Measurements from ENCODE around the gene RP2. TPM values are rescaled to one million over a fixed set of nuclear protein-coding genes. Genes with fewer than 3 reads are reported as not detected.

Gene RP2
- total RNA-seq, 2 experiments from 2014 or later = 10.8 to 11.1 TPM

DNA sequence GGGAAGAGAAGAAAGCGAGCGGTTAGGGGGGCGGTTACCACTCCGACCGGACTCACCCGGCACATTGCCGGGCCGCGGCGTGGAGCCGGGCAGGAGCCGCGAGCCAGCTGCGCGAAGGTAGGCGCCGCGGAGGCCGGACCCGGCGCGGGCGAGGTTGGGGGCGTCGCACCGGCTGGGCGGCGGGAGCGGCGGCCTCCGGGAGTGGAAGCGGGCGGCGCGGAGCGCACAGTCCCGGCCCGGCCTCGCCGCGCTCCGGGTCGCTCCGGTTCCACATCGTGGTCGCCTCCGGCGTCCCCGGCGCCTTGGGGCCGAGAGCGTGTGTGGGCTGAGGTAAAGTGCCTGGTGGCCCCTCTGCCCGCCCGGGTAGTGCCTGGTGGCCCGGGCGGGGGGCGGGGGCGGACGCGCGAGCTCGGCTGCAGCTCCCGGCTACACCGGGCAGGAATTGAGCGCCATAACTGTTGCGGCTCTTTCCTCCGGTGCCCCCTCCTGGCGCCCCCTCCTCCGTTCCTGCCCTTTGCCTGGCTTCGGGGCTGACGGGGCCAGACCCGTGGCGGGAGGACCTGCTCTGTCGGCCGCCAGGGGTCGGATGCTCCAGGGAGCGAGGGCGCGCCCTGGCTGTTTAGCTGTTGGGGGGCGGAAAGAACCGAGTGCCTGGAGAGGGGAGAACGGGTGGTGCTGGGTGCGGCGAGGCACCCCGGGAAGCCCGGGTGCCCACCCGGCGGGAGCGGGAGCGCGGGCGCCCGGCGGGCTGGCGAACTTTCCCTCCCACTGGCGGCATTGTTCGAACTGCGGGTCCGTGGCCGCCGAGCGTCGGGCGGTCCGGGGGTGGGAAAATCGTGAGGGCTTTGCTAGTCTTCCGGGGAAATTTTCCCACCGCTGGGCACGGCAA is 76.0 kb downstream of the RP2 start:
- H3K36me3 Mint-ChIP-seq = no peaks in the 10 kb centered on the region
- H3K27me3 Mint-ChIP-seq = peaks cover 58% of the 10 kb centered on the region
- ATAC-seq (ENCODE audit: low read depth) (peak; percentile 60), DNase-seq (peak; percentile 46)
- H3K27ac Mint-ChIP-seq = no peak overlapping the region
- H3K4me3 Mint-ChIP-seq = peak overlapping the region; percentile 75
- POLR2A ChIA-PET = no interaction called here
- peaks cover 6% of the 10 kb centered on the region for H3K4me1 Mint-ChIP-seq
- no peaks in the 10 kb centered on the region for H3K9me3 Mint-ChIP-seq

DNA sequence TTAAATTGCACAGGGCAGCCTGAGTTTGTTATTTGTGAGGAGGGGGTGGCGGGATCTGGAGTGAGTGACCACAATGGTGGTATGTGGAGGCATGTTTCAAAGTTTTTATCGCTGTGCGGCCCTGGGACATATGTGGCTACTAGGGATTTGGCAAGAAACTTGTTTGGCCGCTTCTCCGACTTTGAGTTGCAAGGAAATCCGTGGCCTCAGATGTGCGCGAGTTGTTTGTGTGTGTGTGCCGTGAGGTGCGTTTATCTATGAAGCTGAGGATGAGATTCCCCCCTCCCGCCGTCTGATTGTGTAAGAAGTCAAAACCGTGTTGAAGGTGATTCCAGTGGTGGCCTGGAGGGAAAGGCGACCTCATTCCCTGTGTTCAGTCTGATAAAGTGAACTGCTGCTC is 76.8 kb downstream of the RP2 start:
- Mint-ChIP-seq H3K27ac (no peak overlapping the region), H3K9me3 (no peaks in the 10 kb centered on the region), H3K27me3 (peaks cover 52% of the 10 kb centered on the region), H3K4me3 (peak overlapping the region; percentile 75), H3K4me1 (peaks cover 6% of the 10 kb centered on the region), H3K36me3 (no peaks in the 10 kb centered on the region)
- no peak for DNase-seq
- ATAC-seq (ENCODE audit: low read depth) = no peak
- POLR2A ChIA-PET = no interaction called here

DNA sequence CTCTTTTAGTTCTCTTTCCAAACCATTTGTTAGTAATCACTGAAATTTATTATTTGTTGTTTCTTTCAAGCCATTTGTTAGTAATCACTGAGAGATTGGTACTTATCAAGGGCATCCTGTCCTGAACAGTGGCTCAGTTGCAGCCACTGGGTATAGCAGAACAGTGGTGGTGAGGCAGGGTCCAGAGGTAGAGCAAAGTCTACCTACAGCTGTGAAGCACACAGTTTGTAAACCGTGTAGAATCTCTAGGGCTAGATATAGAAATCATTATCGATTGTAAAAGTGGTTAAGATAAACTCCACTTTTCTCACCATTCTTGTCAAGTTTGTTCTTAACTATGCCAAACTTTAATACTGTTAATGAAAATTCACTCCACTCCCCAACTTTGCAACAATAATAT is 79.4 kb downstream of the RP2 start:
- POLR2A ChIA-PET = no interaction called here
- ATAC-seq (ENCODE audit: low read depth) (no peak), DNase-seq (no peak)
- peaks cover 6% of the 10 kb centered on the region for H3K4me1 Mint-ChIP-seq
- peaks cover 40% of the 10 kb centered on the region for H3K27me3 Mint-ChIP-seq
- H3K36me3 Mint-ChIP-seq = no peaks in the 10 kb centered on the region
- H3K9me3 Mint-ChIP-seq = no peaks in the 10 kb centered on the region
- no peak overlapping the region for H3K27ac Mint-ChIP-seq
- no peak overlapping the region for H3K4me3 Mint-ChIP-seq

DNA sequence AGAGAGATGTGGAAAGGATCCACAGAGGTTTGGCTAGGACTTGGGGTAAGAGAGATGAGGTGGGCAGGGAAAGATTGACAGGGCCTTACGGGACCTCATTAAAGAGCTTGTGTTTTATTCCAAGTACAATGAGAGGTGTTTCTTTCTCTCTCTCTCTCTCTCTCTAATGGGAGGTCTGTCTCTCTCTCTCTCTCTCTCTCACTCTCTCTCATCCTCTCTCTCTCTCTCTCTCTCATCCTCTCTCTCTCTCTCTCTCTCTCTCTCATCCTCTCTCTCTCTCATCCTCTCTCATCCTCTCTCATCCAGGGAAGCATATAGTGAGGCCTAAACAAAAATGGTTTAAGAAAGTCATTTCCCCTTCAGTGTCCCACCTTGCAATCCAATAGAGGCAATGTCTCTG is 80.8 kb downstream of the RP2 start:
- no peak overlapping the region for H3K27ac Mint-ChIP-seq
- POLR2A ChIA-PET = no interaction called here
- H3K36me3 Mint-ChIP-seq = no peaks in the 10 kb centered on the region
- peaks cover 6% of the 10 kb centered on the region for H3K4me1 Mint-ChIP-seq
- H3K4me3 Mint-ChIP-seq = no peak overlapping the region
- DNase-seq (no peak), ATAC-seq (ENCODE audit: low read depth) (no peak)
- peaks cover 41% of the 10 kb centered on the region for H3K27me3 Mint-ChIP-seq
- H3K9me3 Mint-ChIP-seq = no peaks in the 10 kb centered on the region

DNA sequence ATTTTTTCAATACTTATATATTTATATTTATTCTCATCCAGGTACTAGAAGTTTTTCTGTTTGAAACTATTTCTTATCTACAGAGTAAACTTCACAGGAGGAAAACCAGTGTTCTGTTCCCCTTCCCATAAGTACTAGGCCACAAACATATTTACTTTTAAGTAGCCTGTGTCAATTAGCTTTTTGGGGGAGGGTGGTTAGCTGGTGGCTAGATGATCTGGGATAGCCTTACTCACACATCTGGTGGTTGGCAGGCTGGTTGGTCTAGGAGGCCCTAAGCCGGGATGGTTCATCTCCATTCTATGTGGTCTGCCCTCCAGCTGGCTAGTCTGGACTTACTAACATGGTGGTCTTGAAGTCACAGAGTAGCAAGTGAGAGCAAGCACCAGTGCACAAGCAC is 81.6 kb downstream of the RP2 start:
- Mint-ChIP-seq H3K4me1 (peaks cover 5% of the 10 kb centered on the region), H3K27me3 (peaks cover 40% of the 10 kb centered on the region), H3K9me3 (no peaks in the 10 kb centered on the region), H3K36me3 (no peaks in the 10 kb centered on the region), H3K4me3 (no peak overlapping the region), H3K27ac (no peak overlapping the region)
- ATAC-seq (ENCODE audit: low read depth) = no peak
- no peak for DNase-seq
- POLR2A ChIA-PET = no interaction called here

DNA sequence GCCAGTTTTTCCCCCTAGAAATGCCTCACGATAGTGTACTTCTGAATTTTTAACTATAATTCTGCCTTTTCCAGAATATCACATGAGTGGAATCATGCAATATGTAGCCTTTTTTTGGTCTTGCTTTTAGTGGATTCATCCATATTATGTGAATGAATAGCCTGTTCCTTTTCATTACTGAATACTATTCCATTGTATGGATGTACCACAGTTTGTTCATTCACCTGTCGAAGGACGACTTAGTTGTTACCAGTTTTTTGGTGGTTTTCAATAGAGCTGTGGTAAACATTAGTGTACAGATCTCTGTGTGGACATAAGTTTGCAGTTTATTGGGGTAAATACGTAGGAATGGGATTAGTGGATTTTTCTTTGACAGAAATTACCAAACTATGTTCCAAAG is 83.4 kb downstream of the RP2 start:
- Mint-ChIP-seq H3K27ac (no peak overlapping the region), H3K9me3 (no peaks in the 10 kb centered on the region), H3K36me3 (no peaks in the 10 kb centered on the region), H3K27me3 (peaks cover 27% of the 10 kb centered on the region), H3K4me1 (no peaks in the 10 kb centered on the region), H3K4me3 (no peak overlapping the region)
- ATAC-seq (ENCODE audit: low read depth) (no peak), DNase-seq (no peak)
- POLR2A ChIA-PET = no interaction called here

DNA sequence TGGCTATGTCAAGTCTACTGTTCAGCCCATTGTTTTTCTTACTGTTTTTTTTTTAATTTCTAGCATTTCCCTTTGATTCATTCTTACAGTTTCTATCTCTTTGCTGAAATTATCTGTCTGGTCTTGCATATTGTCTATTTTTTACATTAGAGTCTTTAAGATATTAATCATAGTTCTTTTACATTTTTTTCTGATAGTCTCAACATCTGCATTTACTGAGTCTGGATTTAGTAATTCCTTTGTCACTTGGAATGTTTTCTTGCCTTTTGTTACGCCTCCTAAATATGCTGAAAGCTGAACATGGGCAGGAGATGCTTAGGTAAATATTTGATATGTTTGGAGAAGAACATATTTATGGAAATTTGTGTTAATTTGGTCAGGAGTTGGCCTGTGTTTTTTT is 85.8 kb downstream of the RP2 start:
- Mint-ChIP-seq H3K36me3 (no peaks in the 10 kb centered on the region), H3K4me3 (no peak overlapping the region), H3K9me3 (no peaks in the 10 kb centered on the region), H3K27ac (no peak overlapping the region), H3K27me3 (peaks cover 13% of the 10 kb centered on the region), H3K4me1 (no peaks in the 10 kb centered on the region)
- POLR2A ChIA-PET = no interaction called here
- no peak for ATAC-seq (ENCODE audit: low read depth)
- DNase-seq = no peak

DNA sequence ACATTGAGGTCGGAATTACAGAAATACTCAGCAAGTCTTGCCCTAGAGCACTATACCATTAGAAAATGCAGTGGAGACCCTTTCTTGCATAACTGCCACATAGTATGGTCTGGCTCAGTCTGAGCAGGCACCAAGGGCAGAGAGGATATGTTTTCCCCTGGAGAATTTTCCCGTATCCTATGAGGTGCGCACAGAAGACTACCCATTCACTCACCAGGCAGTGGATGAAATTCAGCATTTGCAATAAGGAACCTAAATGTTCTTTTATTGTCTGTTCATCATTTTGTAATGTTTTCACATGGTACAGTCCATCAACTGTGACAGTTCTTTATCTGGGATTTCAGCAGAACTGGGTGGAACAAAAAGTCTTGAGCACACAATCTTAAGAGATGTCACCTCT is 90.9 kb downstream of the RP2 start:
- no peaks in the 10 kb centered on the region for H3K36me3 Mint-ChIP-seq
- ATAC-seq (ENCODE audit: low read depth) (no peak), DNase-seq (no peak)
- H3K4me1 Mint-ChIP-seq = no peaks in the 10 kb centered on the region
- POLR2A ChIA-PET = no interaction called here
- H3K9me3 Mint-ChIP-seq = no peaks in the 10 kb centered on the region
- H3K27me3 Mint-ChIP-seq = peaks cover 5% of the 10 kb centered on the region
- H3K4me3 Mint-ChIP-seq = no peak overlapping the region
- no peak overlapping the region for H3K27ac Mint-ChIP-seq

DNA sequence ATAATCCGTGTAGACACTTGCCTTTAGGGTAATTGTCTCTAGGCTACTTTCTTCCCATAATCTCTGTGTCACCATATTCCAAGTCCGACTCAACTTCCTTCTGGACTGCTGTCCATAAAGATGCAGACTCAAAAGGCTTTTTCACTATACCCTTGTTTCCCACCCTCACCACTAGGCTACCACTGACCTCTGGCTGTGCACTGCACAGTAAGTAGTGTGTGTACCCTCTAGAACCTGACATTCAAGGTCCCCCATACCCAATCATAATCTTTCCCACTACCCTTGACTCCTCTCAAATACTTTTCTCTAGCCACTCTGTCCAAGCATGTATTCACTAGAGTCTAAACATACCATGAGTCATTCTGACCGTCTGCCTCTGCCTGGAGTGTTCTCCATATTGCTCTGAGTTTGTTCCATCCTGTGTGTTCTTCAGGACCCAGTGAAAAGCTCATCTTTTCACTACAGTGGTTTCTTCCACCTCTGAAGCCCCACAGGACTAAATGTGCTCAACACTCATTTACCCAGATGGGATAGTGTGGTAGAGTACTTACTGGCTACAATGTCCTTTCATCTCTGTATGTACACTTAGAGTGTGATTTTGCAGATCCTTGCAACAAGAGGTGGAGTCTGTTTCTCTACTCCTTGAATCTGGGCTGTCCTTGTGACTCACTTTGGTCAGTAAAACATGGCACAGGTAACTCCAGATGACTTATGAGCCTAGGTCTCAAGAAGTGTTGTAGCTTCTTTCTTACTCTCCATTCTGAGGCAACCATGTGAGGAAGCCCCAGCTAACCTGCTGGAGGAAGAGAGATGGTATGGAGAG is 92.8 kb downstream of the RP2 start:
- no peak overlapping the region for H3K4me3 Mint-ChIP-seq
- peaks cover 8% of the 10 kb centered on the region for H3K27me3 Mint-ChIP-seq
- no peak overlapping the region for H3K27ac Mint-ChIP-seq
- no peaks in the 10 kb centered on the region for H3K4me1 Mint-ChIP-seq
- POLR2A ChIA-PET = no interaction called here
- no peak for DNase-seq
- no peak for ATAC-seq (ENCODE audit: low read depth)
- no peaks in the 10 kb centered on the region for H3K9me3 Mint-ChIP-seq
- H3K36me3 Mint-ChIP-seq = no peaks in the 10 kb centered on the region

Other genes starting within 250 kb of the RP2 start
- 1 to 10 TPM; 2.9 to 3.9 TPM for gene SLC9A7, start 77.9 kb upstream of the RP2 start, total RNA-seq
- under 1 TPM; 0.06 to 0.26 TPM for gene JADE3, start 75.4 kb downstream of the RP2 start, total RNA-seq
- not detected for gene RGN, start 241.4 kb downstream of the RP2 start, total RNA-seq